ENCODE data around the gene SELENOF.
A peak's percentile ranks its signal among the peaks of the same experiment; 100 is the strongest.
"Not testable (repeated sequence)": the region's sequence is repeated elsewhere in the genome, so short reads cannot be mapped to it uniquely, and the experiment has no call there.

SELENOF gene

DNA sequence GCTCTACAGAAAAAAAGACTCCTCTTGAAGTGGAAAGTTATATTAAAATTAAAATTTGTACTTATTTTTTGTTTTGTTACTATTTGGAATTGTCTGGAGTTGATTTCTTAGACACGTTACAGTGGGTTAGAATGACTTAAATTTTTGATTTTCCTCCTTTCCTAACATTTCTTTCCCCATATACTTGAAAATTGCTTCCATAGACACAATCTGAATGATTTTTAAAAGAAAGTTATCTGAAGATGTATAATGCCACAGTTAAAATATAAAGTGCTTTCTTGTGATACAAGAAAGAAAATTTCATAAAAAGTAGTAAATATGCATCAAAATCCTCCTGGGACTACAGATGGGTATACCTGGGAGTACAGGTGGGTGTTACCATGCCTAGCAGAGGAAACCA lies 2.8 kb upstream of the SELENOF start:
- DNase-seq (ENCODE audit: low read depth in 2 of 2) = no peak

DNA sequence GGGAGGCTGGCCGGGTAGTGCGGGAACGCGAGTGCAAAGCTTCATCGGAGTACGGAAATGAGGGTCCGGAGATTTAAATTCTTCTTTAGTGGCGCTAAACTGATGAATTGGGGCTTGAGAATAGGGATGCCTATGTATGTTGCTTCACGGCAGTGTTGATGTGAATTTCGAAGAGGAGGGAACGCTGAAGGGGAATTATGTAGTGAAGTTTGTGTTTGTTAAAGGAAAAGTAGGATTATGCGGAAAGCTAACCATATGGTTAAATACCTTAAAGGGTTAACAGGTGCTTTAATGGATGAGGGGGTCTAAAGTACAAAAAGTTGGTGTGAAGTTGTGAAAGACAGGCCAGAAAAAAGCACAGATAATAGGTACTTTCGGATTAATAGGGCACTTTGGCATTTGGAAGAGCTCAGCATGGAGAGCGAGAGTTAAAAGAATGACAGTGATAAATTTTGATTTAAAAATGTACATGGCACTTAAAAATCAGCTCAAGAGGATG lies 1.9 kb upstream of the SELENOF start:
- DNase-seq (ENCODE audit: low read depth in 2 of 2) = no peak

- DNase-seq (ENCODE audit: low read depth in 2 of 2) = peak; percentile 11 to 20
Measured at GRCh38 chr1:86914998-86915736, 1.2 kb upstream of the SELENOF start.

DNA sequence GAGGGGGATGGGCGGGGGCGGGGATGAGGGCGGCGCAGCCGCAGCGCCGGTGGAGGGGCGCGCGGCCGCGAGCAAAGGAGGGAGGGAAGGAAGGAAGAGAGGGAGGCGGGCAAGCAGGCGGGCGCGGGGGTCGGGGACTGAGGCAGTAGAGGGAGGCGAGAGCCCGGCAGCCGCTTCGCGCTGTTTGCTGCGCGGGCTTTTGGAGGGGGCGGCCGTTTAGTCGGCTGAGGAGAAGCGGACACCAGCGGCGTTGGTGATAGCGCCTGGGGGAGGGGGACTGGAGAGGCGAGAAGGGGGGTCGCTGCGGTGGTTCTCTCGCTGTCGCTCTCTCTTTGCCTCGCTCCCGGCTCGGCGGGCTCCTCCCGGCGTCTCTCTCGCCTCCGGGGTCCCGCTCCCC lies 673 bp upstream of the SELENOF start, which contains the start of gene HS2ST1:
Gene HS2ST1, plus strand, starts transcription at position 35 of the 397 bp plus-strand sequence.
- DNase-seq (ENCODE audit: low read depth in 2 of 2) = no peak

DNA sequence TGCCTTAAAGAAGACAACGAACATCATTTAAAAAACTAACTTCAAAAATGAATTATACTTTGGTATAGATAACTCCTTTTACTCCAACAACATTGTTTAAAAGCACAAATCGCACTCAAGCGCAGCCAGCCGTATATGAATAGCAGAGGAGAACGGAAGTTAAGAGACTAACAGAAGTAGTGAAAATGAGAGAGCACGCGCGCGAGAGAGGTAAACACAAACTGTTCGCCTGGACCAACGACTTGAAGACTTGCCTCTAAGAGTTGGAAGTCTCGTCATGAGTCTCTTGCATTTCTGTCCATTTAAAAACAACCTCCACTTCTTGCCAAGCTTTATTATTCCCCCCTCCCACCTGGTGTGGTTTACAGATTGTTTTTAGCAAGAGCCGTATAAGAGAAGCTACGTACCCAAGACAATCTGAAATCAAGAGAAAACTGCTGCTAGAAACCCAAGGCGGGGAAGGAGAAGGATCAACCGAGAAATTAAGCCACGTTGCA lies 479 bp downstream of the SELENOF start:
- peak in 1 of 2 donors; percentile 13 for DNase-seq (ENCODE audit: low read depth in 2 of 2)

DNA sequence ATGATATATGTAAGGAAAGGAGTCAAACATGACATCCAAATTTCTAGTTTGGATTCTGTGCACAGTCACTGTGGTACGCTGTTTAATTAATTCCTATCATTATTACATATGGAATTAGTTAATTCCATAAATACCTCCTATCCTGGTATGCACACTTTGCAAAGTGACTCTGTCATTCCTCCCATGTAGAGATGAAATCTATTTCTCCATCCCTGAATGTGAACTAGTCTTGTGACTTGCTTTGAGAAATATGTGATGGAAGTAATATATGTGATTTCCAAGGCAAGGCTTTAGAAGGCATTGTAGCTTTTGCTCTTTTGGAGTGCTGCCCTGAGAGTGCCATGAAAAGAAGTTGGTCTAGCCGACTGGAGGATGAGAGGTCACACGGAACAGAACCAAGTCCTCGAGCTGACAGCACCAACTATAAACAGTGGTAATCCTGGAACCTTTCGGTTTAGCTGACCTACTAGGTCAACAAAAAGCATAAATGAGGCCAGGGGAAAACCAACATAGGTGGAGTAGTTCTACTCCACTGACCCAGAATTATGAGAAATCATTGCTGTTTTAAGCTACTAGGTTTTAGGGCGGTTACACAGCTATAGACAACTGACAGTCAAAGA lies 1.5 kb downstream of the SELENOF start:
- no peak for DNase-seq (ENCODE audit: low read depth in 2 of 2)

DNA sequence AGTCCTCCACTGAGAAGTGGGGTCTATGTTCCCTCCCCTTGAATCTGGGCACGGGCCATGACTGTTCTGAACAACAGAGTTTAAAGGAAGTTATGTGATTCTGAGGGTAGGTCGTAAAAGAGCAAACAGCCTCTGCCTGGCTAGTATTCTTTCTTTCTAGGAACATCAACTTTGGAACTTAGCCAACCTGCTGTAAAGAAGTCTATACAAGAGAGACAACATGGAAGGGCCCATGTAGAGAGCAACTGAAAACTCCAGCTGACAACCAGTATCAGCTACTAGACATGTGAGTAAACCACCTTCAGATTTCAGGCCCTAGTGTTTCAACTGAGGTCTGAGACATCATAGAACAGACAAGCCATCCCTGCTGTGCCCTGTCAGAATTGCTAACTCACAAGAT lies 7.5 kb downstream of the SELENOF start:
- no peak for DNase-seq (ENCODE audit: low read depth in 2 of 2)

- no peak for DNase-seq (ENCODE audit: low read depth in 2 of 2)
Measured at GRCh38 chr1:86905875-86906274, 8.1 kb downstream of the SELENOF start.

DNA sequence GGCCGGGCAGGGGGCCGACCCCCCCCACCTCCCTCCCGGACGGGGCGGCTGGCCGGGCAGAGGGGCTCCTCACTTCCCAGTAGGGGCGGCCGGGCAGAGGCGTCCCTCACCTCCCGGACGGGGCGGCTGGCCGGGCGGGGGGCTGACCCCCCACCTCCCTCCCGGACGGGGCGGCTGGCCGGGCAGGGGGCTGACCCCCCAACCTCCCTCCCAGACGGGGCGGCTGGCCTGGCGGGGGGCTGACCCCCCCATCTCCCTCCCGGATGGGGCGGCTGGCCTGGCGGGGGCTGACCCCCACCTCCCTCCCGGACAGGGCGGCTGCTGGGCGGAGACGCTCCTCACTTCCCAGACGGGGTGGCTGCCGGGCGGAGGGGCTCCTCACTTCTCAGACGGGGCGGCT lies 14.5 kb downstream of the SELENOF start:
- not testable (repeated sequence) for DNase-seq (ENCODE audit: low read depth in 2 of 2)

DNA sequence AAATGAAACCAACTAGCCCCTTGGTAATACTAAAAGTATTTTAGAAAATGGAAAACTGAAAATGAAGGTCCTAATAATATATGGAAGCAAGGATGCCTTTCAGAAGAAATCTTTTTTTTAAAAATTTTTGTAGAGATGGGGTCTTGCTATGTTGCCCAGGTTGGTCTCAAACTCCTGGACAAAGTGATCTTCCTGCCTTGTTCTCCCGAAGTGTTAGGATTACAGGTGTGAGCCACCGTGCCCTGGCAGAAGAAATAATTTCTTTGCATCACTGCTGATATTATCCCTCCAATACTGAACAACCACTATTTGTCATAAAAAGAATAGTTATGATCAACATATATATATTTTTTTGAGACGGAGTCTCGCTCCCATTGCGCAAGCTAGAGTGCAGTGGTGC lies 25.6 kb downstream of the SELENOF start:
- no peak for DNase-seq (ENCODE audit: low read depth in 2 of 2)

- no peak for DNase-seq (ENCODE audit: low read depth in 2 of 2)
Measured at GRCh38 chr1:86887479-86888162, 26.3 kb downstream of the SELENOF start.

DNA sequence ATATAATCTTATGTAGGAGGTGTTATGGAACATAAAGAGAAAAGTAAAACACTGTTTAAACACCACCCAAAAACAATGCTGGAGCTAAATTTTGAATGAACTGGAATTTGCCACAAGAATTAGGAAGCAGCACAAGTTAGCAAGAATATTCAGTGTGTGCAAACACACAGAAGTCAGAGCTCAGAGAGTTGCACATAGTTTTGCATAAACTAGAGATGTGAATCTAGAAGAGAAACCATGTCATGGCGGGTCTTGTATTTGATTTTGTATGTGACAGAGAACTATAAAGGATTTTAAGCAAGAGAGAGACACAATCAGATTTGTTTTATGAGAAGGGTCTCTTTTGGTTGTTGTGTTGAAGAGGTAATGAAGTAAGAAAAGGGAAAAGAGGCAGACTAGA lies 38.2 kb downstream of the SELENOF start:
- DNase-seq (ENCODE audit: low read depth in 2 of 2) = no peak

GRCh38 chr1:86872086-86872485 lies 41.8 kb downstream of the SELENOF start:
- DNase-seq (ENCODE audit: low read depth in 2 of 2) = no peak

GRCh38 chr1:86871001-86871400 lies 42.9 kb downstream of the SELENOF start:
- no peak for DNase-seq (ENCODE audit: low read depth in 2 of 2)

DNA sequence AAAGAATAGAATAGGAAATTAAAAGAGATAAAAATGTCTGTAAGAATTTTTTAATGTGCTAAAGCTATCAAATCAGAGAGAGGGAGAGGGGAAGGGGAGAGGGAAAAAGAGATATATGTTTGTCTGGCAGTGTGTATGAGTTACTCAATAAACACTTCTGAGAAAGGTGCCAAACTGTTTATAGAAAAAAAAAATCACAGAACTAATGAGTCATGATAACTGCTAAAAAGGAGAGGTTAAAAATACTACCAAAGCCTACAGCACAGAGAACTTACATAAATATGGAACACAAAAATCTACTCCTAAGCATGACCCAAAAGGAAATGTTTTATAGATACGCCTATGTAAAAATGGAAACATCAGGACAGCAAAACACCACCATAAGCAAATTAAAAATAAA lies 45.4 kb downstream of the SELENOF start:
- no peak for DNase-seq (ENCODE audit: low read depth in 2 of 2)

DNA sequence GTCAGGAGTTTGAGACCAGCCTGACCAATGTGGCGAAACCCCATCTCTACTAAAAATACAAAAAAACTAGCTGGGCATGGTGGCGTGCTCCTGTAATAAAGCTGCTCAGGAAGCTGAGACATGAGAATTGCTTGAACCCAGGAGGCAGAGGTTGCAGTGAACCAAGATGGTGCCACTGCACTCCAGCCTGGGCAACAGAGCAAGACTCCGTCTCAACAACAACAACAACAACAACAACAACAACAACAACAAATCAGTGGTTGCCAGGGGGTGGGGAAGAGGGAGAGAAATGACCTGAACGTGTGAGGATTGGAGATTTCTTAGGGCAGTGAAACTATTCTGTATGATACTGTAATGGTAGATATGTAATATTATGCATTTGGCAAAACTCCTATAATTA lies 46.6 kb downstream of the SELENOF start:
- not testable (repeated sequence) for DNase-seq (ENCODE audit: low read depth in 2 of 2)

DNA sequence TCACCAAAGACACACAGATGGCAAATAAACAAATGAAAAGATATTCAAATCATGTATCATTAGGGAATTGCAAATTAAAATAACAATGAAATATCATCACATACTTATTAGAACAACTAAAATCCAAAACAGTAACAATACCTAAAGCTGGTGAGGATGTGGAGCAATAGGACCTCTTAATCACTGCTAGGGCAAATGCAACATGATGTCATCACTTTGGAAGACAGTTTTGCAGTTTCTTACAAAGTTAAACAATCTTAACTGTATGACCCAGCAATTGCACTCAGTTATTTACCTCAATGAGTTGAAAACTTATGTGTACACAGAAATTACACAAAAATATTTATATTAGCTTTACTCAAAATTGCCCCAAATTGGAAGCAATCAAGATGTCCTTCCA lies 47.3 kb downstream of the SELENOF start:
- DNase-seq (ENCODE audit: low read depth in 2 of 2) = no peak

DNA sequence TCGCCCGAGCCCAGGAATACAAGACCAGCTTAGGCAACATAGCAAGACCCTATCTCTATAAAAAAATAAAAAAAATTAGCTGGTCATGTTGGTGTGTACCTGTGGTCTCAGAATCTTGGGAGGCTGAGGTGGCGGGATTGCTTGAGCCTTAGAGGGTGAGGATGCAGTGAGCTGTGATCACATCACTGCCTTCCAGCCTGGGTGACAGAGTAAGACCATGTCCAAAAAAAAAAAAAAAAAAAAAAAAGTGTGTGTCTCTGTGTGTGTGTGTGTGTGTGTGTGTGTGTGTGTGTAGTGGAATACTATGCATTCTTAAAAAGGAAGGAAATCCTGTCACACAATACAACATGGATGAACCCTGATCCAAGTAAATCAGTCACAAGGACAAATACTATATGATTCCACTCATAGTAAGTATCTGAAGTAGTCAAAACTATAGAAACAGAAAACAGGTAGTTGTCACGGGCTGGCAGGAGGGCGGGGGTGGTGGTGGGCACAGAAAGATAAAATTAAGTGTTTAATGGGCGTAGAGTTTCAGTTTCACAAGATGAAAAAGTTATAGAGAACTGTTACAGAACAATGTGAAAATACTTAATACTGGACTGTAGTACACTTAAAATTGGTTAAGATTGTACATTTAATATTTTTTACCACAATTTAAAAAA lies 47.8 kb downstream of the SELENOF start:
- no peak for DNase-seq (ENCODE audit: low read depth in 2 of 2)

- DNase-seq (ENCODE audit: low read depth in 2 of 2) = no peak
Measured at GRCh38 chr1:86862920-86863319, 51.0 kb downstream of the SELENOF start.

DNA sequence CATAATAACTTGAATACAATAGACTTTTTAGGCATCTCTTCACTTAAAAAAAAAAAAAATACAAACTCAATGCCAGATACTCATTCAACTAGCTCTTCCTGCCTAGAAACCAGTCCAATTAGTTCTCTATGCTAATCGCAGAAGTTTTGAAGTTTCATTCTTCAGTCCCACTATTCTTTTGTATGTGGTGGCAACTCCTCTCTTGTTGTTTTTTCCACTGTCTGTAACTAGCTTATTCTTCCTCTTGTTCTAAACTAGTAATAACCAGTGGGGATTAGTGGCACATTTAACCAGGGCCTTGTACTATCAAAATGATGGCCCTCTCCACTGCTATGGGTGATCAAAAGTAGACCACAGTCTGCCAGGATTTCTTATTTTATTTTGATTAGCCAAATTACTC lies 52.5 kb downstream of the SELENOF start:
- DNase-seq (ENCODE audit: low read depth in 2 of 2) = no peak

- no peak for DNase-seq (ENCODE audit: low read depth in 2 of 2)
Measured at GRCh38 chr1:86860424-86860823, 53.5 kb downstream of the SELENOF start.

- no peak for DNase-seq (ENCODE audit: low read depth in 2 of 2)
Measured at GRCh38 chr1:86860020-86860419, 53.9 kb downstream of the SELENOF start.

Data from stimulated activated CD4-positive, alpha-beta T cell treated with anti-CD3 and anti-CD28 coated beads, Interleukin-15, amount 100 ng/mL, for 48 hours (primary cell).